GM12865 (cell line): ENCODE measurements around the gene TCERG1L.

Source experiments
- DNase-seq: peaks from one replicate; pipeline ENCODE4 v3.0.0; 2010; ENCODE audit warnings: low read depth
- H3K4me3 ChIP-seq: 2 replicates; pipeline ENCODE4 v1.5.1; 2011; ENCODE audit warnings: mild to moderate bottlenecking, low read depth, low read length, control low read depth
- CTCF ChIP-seq: IDR thresholded peaks from 2 replicates; pipeline ENCODE4 v1.5.1; 2011; ENCODE audit warnings: low read length, control low read depth, low read depth, inconsistent platforms; ENCODE audit not compliant: insufficient read depth; ENCODE audit errors: missing control alignments

The TCERG1L gene

GRCh38 chr10:131161087-131161486, 150.4 kb downstream of the TCERG1L start:
- no peak overlapping the region for H3K4me3 ChIP-seq
- no peak for DNase-seq
- no peak for TF ChIP-seq CTCF

DNA sequence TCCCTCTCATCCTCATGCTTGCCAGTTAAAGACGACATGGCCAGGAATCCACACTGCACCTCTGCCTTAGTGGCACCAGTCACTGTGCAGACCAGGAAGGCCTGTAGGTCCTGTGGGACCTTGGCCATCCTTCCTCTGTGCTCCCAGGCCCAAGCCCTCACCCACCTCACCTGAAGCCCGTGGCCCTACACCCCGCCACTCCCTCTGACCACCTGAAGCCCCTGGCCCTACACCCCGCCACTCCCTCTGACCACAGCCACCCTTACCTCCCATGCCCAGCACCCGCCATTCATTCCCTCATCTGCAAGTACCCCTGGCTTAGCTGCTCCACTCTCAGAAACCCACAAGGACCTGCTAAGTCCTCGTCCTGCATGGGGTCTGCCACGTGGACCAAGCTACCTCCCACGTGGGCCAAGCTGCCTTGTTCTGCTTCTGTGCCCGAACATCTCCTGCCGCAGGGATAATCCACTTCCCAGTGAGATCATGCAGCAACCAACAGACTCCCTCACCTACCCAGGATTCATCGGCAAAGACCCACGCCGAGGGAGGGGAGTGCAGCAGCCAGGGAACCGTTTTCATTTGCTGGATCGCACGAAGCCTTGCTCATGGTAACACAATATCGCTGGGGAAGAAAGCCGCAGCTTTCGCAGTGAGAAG, 151.2 kb downstream of the TCERG1L start:
- H3K4me3 ChIP-seq, result no peak overlapping the region
- TF ChIP-seq CTCF, result no peak
- DNase-seq, result no peak

GRCh38 chr10:131159771-131160170, 151.8 kb downstream of the TCERG1L start:
- no peak for TF ChIP-seq CTCF
- no peak overlapping the region for H3K4me3 ChIP-seq
- DNase-seq, result no peak

DNA sequence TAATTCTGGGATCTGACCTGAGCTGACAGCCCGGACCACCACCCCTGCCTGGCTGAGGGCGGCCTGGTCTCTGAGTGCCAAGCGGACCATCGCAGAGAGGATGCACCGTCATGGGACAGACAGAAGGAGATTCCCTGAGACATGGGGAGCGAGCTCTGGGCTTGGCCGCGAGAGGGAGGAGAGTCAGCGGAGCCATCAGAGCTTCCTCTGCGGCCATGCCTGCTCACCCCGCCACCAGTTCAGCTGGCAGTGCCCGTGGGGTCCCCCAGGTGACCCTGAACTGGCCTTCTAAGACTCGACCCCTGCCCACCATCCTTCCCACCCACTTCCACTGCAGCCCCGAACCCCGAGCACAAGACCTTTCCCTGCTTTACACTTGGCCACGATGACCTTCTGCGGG, 152.8 kb downstream of the TCERG1L start:
- H3K4me3 ChIP-seq, result no peak overlapping the region
- no peak for TF ChIP-seq CTCF
- no peak for DNase-seq

GRCh38 chr10:131157899-131158298, 153.6 kb downstream of the TCERG1L start:
- TF ChIP-seq CTCF, result no peak
- no peak for DNase-seq
- H3K4me3 ChIP-seq, result no peak overlapping the region

- no peak overlapping the region for H3K4me3 ChIP-seq
- no peak for DNase-seq
- TF ChIP-seq CTCF, result no peak
These were observed 155.7 kb downstream of the TCERG1L start for GRCh38 chr10:131155876-131156230.

GRCh38 chr10:131155218-131155875, 156.2 kb downstream of the TCERG1L start:
- H3K4me3 ChIP-seq, result no peak overlapping the region
- no peak for DNase-seq
- no peak for TF ChIP-seq CTCF
